C1 segment of cervical spinal cord (tissue), 14 donors: ENCODE results near the gene MPND.
A peak's percentile ranks its signal among the peaks of the same experiment; 100 is the strongest.

ENCODE experiments used
- DNase-seq, 14 donors: peaks; one replicate each; lab custom pipeline; 2025; lab: John Stamatoyannopoulos, UW

Gene MPND

DNA sequence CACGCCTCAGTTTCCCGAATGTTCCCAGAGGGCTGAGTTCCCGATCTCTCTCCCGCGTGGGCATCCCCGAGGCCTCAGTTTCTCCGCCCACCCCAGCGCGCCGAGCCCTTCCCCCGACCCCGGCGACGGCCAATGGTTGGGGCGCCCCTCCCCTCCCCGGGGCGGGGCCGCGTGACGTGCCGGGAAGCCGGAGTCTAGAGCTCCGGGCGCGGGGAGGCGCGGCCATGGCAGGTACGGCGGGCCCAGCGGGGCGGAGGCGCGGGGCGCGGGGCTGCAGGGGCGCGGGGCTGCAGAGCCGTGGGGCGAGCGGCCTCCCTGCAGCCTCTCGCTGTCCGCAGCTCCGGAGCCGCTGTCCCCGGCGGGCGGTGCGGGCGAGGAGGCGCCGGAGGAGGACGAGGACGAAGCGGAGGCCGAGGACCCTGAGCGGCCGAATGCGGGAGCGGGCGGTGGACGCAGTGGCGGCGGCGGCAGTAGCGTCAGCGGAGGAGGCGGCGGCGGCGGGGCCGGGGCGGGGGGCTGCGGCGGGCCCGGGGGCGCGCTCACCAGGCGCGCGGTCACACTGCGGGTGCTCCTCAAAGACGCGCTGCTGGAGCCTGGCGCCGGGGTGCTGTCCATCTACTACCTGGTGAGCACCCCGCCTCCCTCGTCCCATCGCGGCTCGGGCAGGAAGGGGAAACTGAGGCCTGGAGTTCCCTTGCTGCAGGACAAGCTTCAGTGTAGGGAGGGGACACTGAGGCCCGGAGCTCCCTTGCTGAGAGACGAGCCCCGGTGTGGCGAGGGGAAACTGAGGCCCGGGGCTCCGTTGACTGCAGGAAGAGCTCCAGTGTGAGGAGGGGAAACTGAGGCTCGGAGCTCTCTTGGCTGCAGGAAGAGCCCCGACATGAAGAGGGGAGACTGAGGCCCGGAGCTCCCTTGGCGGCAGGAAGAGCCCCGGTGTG is at the start of gene MPND:
Gene MPND (plus strand): TSS at position 193 of the 938 bp plus-strand sequence. CDS start 32 bp downstream, at position 225.
- peak; percentile 66 to 95 (median 91) for DNase-seq

DNA sequence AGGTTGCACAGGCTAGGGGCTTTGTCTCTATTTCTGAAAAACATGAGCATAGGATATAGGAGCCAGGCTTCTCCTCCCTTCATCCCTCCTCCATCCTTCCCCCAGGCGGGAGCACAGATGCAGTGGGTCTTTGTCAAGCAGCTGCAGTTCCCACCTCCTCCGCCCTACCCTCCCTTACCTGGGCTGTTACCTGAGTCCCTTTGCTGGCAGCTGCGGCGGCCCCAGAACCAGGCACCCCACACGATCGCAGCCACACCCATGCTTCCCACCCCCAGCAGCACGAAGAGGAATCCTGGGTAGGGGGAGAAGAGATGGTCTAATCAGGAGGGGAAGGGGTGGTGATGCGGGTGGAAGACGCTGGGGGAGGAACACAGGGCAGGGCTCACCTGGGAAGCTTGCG is 49.0 kb upstream of the MPND start:
- no peak for DNase-seq

- peak in 8 of 14 donors; percentile 1 to 41 (median 16) for DNase-seq
Measured at GRCh38 chr19:4295972-4296771, 47.2 kb upstream of the MPND start.

- DNase-seq: no peak
Measured at GRCh38 chr19:4297901-4298809, 45.2 kb upstream of the MPND start.

- no peak for DNase-seq
Measured at GRCh38 chr19:4298810-4299550, 44.4 kb upstream of the MPND start.

GRCh38 chr19:4300589-4300988 is 42.8 kb upstream of the MPND start:
- no peak for DNase-seq

GRCh38 chr19:4301590-4302242 is 41.6 kb upstream of the MPND start:
- no peak for DNase-seq

- no peak for DNase-seq
Measured at GRCh38 chr19:4302243-4302640, 41.1 kb upstream of the MPND start, which contains the start of gene TMIGD2. Gene TMIGD2, minus strand, starts transcription at chr19:4302389. Its CDS starts 4 bp downstream, at chr19:4302385.

GRCh38 chr19:4303819-4304537 is 39.4 kb upstream of the MPND start:
- no peak for DNase-seq

DNA sequence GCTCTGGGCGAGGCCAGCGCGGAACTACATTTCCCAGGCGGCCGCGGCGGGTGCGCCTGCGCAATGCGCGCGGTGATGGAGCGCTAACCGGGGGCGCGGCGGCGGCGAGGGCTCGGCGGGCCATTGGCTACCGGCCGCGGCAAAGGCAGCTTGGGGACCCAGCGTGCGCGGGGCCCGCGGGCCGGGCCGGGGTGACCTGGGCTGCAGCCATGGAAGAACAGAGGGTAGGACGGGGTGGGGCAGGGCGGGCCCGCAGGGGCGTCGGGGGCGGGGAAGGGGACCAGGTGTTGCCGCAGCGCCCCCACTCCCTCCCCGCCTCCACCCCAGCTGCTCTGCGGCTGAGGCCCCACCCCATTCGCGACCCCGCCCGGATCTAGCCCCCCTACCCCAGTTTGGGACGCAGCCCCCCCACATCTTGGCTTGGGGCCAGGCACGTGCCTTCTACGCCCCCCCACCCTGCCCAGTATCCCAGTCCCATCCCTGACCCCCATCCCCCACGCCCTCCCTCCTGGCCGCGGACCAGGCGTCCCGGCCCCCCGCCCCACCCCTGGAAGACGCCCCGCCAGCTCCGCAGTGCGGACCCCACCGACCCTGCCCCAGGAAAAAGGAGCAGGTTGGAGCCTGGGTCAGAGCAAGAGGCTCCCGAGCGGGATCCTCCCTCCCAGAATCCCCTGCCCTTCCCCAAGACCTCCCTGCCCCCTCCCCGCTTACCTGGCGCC is 38.7 kb upstream of the MPND start, which contains the start of gene FSD1:
Gene FSD1 (plus strand): TSS at position 61 of the 719 bp plus-strand sequence. CDS start 149 bp downstream, at position 210.
- peak in 3 of 14 donors; percentile 17 to 34 (median 29) for DNase-seq

GRCh38 chr19:4305257-4305612 is 38.1 kb upstream of the MPND start:
- DNase-seq: no peak

- DNase-seq: no peak
Measured at GRCh38 chr19:4305659-4306058, 37.7 kb upstream of the MPND start.

- DNase-seq: no peak
Measured at GRCh38 chr19:4310247-4311121, 32.9 kb upstream of the MPND start.

DNA sequence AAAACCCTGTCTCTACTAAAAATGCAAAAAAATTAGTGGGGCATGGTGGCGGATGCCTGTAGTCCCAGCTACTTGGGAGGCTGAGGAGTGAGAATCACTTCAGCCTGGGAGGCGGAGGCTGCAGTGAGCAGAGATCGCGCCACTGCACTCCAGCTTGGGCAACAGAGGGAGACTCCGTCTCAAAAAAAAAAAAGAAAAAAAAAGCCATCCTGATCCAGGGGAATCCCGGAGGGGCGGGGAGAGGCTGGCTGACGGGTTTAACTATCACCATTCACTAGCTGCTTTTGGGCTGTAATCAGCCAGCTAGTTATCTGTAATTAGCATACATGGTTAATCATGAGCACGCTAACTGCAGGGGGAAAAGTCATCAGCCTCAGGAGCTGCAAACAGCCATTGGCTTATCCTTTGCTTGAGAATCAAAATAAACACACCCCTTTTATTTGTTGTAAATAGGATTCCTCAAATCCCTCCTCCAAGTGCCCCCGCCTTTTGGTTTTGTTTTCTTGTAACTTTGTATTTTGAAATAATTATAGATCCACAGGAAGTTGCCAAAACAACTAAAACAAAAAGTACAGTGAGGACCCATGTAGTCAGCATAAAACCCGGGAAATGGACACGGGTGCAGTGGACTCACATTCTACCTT is 29.4 kb upstream of the MPND start:
- DNase-seq: no peak

- no peak for DNase-seq
Measured at GRCh38 chr19:4316956-4317355, 26.4 kb upstream of the MPND start.

DNA sequence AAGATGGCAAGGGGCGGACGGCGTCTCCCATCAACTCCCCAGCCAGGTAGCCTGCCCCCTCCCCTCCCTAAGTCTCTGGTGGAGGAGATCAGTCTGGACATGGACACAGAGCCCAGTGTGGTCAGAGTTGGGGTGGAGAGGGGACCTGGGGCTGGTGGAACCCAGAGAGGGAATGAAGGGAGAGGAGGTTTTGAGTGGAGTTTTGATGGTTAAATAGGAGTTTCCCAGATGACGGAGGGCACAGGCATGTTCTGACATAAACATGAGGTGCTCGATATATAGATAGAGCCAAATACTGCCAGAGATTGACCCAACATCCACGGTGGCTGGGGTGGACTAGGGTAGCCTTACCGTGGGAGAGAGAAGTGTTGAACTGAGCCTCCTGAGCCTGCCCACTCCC is 24.9 kb upstream of the MPND start:
- DNase-seq: no peak

GRCh38 chr19:4319067-4319718 is 24.2 kb upstream of the MPND start:
- DNase-seq: no peak
